Cardiac fibroblast (primary cell): ENCODE data around the gene ADAP1.

Experiments used
- DNase-seq, 2 donors: peaks; one replicate each; pipeline versions ENCODE4 v3.0.0 to v3.0.0-alpha.2; 2010; ENCODE audit warnings: low read depth in 2 of 2
- H3K4me3 ChIP-seq, 2 donors: replicated peaks in 1 of 2; 1 replicate in 1 of 2; 2 replicates in 1 of 2; pipeline ENCODE4 v1.5.1; 2011; ENCODE audit warnings: low read depth in 2 of 2, low read length in 2 of 2, mild to moderate bottlenecking in 2 of 2, moderate library complexity in 1 of 2
- CTCF ChIP-seq: IDR thresholded peaks from one replicate; pipeline ENCODE4 v1.5.1; 2011; ENCODE audit warnings: low read depth, mild to moderate bottlenecking, low read length, inconsistent platforms

ADAP1 gene

GRCh38 chr7:920351-921070, 34.0 kb downstream of the ADAP1 start:
- DNase-seq, result no peak
- no peak overlapping the region for H3K4me3 ChIP-seq
- TF ChIP-seq CTCF, result no peak

GRCh38 chr7:919924-920341, 34.5 kb downstream of the ADAP1 start:
- DNase-seq, result no peak
- TF ChIP-seq CTCF, result no peak
- no peak overlapping the region for H3K4me3 ChIP-seq

- DNase-seq, result no peak
- H3K4me3 ChIP-seq, result no peak overlapping the region
- TF ChIP-seq CTCF, result no peak
These were observed 35.4 kb downstream of the ADAP1 start for GRCh38 chr7:919114-919442.

- no peak for DNase-seq
- no peak overlapping the region for H3K4me3 ChIP-seq
- no peak for TF ChIP-seq CTCF
These were observed 35.9 kb downstream of the ADAP1 start for GRCh38 chr7:918441-919113.

GRCh38 chr7:918118-918425, 36.4 kb downstream of the ADAP1 start:
- no peak for TF ChIP-seq CTCF
- H3K4me3 ChIP-seq, result no peak overlapping the region
- no peak for DNase-seq

GRCh38 chr7:917255-918117, 37.0 kb downstream of the ADAP1 start:
- DNase-seq, result no peak
- TF ChIP-seq CTCF, result no peak
- no peak overlapping the region for H3K4me3 ChIP-seq
